Stimulated activated CD4-positive, alpha-beta T cell treated with anti-CD3 and anti-CD28 coated beads, Interleukin-4, amount 100 ng/mL, for 1 hour (primary cell): ENCODE measurements around the gene TSPAN9.

Experiments used
- DNase-seq: peaks from one replicate; pipeline ENCODE4 v3.0.0-alpha.2; 2020

TSPAN9 gene

DNA sequence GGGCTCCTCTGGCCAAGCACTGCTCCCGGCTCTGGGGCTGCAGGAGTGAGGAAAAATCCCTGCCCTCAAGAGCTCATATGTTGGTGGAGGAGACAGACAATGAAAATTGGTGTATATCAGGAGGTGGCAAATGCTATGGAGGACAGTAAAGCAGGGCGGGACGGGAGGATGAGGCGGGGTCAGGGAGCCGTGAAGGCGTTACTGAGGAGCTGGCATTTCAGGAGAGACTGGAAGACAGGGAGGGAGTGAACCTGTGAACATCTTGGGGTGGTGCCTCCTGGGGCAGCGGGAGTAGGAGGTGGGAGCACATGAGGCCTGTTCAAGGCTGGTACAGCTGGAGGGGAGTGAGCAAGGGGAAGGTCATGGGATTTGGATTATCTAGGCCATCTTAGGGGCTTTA lies 26.6 kb downstream of the TSPAN9 start:
- DNase-seq, result no peak

DNA sequence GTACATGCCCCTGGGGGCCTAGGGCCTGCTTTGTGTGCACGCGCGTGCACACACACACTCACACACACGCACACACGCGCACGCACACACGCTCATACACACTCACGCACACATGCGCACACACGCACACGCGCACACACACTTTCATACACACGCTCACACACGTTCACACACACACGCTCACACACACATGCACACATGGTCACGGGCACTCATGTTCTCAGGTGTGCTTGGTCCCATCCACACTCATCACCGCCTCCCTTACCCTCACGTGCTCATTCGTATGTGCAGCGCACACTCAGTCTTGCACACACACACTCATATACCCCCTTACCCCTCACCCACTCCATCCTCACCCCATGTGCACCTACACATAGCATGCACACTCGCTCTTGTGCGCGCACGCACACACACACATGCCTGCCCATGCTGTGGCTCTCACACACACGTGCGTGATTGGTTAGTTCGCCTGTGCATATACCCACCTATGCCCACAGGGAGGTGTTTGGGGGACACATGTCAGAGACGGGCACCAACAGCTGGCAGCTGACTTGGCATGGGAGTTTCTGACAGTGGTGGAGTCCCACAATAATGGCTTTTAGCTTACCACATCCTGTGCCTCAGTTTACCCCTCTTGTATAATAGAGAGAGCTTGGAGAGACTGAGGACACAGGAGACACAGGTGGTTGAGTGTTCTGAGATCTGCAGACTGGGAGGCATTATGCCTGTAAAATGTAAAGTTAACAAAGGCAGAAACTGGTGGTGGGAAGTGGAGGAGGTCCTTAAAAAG lies 28.7 kb downstream of the TSPAN9 start:
- no peak for DNase-seq

DNA sequence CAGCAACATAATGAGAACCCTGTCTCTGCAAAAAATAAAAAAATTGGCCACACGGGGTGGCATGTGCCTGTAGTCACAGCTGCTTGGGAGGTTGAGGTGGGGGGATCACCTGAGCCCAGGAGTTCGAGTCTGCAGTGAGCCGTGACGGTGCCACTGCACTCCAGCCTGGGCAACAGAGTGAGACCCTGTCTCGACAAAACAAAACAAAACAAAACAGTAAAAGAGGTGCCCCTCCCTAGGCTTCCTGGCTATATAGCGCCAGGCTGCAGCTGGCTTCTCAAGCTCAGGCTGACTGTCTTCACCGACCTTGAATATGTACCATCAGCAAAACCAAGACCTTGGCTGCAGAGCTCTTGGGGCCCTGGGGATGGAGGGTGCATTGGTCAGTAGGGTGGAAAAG lies 29.4 kb downstream of the TSPAN9 start:
- no peak for DNase-seq

DNA sequence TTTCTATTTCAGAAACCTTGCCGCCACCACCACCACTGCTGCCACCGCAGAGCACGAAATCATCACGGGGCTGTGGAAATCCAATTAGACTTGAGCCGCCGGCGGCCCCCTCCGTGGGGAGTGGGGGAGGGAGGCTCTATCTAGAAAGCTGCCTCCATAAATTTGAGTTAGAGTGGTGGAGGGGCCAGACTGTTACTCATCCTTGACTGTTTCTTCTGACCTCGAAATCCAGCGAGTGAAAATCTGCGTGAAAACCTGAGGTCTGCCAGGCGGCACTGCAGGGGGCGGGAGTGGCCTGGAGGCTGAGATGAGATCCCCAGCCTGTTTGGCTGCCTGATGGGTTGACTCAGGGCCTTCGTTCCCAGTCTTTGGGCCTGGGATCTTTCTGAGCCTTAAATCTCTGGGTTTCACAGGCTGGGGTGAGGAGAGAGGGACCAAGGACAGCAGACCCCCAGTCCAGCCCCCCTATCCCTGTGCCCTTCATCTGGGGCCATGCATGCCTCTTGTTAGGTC lies 29.9 kb downstream of the TSPAN9 start:
- no peak for DNase-seq

DNA sequence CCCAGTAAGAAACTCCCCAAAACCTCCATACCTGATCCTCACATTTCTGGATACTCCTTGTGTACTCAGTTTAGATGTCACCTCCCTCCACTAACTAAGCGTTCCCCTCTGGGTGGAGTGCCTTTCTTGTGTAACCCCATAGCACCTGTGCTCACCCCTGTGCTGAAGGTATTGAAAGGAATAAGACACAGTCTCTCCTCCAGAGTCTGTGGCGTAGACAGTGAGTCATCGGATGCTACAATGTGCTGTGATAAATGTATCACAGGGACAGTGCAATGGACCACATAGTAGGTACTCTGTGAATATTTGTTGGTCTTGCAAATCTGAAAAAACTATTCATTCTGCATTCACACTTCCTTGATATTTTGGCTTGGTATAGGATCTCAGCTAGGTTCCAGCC lies 30.8 kb downstream of the TSPAN9 start:
- DNase-seq, result no peak

DNA sequence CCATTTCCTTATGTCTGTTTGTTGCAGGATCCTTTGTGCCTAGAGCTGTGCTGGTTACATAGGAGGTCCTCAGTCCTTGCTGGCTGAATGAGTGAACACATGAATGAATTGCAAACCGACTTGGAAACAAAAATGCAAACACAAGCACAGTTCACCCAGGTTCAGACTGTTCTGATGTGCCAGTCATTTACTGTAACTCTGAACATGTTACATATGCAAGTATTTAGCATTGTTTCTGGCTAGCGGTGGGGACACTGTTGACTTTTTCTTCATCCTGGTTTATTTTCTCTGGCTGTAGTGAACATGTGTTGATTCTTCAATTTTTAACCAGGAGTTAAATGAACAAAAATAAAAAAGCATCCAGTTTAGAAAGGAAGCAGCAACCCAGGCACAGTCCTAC lies 33.4 kb downstream of the TSPAN9 start:
- no peak for DNase-seq

DNA sequence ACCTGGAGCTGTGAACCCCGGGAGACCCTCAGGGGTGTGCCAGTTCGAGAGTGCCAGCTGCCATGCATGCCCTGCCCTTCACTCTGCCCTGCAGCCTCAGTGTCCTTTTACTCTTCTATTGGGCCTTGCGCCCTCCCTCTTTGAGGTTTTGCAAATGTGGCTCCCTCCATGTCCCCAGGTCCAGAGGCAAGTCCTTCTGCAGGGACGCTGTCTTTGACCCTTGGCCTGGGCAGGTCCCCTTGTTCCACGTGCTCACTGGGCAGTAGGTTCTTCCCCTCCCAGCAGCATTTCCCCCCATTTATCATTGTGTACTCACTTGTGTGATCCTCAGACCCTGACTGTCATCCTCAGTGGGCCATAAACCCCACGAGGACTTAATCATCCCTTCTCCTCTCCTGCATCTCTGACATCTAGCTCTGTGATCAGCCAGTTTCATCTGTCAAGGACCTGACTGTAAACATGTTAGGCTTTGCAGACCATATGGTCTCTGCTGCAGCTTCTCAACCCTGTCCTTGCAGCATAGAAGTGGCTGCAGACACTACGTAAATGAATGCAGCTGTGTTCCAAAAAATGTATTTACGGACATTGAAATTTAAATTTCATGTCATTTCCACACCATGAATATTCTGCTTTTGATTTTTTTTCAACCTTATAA lies 36.6 kb downstream of the TSPAN9 start:
- DNase-seq, result no peak

DNA sequence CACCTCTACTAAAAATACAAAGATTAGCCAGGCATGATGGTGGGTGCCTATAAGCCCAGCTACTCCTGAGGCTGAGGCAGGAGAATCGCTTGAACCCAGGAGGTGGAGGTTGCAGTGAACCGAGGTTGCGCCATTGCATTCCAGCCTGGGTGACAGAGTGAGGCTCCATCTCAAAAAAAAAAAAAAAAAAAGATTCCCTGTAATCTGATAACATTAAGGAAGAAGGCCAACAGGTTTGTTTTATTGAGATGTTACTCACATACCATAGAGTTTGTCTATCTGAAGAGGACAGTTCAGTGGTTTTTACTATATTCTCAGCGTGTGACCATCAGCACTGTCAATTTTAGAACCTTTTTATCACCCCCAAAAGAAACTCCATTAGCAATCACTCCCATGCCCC lies 37.5 kb downstream of the TSPAN9 start:
- no peak for DNase-seq

DNA sequence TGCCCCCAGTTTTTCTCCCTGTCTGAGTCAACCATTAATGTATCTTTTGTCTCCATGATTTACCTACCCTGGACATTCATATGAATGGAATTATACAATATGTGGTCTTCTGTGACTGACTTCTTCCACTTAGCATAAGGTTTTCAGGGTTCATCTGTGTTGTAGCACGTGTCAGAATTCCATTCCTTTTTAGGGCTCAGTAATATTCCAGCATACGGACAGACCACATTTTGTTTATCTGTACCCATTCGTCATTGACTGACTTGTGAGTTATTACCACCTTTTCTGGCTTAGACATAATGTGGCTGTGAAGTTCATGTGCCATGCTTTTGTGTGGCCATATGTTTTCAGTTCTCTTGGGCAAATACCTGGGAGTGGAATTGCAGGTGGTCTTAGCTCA lies 37.9 kb downstream of the TSPAN9 start:
- DNase-seq, result no peak

DNA sequence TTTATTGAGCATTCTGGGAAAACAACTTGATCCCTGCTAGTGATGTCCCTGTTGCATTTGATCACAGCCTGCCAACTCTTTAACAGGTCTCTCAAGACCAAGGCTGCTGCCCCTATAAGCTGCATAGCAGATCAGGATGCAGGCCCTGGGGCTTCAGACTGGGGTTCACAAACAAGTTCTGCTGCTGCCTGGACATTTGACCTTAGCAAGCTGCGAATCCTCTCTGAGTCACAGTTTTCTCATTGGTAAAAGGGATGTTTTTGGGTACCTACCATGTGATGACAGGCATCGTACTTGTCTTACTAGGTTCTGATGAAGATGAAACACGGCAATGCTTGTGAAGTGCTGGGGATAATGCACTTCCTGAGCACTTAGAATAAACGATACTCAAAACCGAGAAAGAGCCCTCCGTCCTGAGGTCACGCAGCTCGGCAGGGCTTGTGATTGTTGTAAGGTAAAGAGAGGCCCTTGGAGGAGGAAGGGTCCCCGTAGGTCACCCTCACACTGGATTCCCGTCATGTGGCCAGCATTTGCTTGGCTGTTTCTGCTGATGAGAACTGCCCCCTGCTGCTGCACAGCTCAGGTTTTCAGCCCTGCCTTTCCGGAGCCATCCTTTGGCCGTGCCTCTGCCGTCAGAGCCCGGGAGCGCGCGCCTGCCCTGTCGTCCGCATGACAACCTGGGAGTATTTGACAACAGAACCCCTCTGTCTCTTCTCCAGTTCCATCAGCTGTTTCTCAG lies 39.1 kb downstream of the TSPAN9 start:
- DNase-seq, result no peak

DNA sequence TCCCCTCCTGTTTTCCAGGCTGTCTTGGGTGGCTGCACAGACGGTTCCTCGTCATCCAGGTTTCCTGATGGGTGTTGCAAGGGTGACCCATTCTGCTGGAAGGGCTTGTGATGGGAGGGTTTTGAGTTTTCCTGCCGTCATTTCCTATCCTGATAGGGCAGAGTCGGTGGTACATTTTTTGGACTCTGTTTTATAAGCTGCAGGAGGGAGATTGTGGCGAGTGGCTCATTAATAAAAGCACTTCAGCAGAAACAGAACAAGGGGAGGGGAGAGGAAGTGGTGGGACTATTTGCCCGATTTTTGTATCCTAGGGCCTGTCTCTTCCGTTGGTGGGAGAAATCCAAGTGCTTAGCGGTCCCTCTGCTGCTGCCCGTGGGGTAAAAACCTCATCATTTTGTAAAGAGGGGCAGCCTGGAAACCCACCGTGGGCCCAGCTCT lies 40.0 kb downstream of the TSPAN9 start:
- DNase-seq, result no peak

DNA sequence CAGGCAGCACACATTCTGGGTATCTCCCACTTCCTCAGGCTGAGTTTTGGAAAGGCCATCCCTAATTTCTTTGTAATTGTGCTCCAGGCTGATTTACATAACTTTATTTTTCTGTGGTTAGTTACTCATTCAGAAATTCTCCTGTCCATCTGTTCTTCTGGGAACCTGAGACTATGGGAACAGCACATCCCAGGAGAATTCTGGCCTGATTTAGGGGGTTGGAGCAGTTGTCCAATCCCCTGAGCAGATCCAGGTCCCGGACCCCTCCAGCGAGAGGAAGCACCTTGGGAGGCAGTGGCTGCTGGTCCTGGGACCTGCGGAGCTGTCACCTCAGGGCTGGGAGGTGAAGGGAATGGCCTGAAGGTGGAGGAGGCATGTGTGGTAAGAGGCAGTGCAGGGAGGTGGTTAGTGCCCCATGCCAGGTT lies 40.4 kb downstream of the TSPAN9 start:
- DNase-seq, result no peak

DNA sequence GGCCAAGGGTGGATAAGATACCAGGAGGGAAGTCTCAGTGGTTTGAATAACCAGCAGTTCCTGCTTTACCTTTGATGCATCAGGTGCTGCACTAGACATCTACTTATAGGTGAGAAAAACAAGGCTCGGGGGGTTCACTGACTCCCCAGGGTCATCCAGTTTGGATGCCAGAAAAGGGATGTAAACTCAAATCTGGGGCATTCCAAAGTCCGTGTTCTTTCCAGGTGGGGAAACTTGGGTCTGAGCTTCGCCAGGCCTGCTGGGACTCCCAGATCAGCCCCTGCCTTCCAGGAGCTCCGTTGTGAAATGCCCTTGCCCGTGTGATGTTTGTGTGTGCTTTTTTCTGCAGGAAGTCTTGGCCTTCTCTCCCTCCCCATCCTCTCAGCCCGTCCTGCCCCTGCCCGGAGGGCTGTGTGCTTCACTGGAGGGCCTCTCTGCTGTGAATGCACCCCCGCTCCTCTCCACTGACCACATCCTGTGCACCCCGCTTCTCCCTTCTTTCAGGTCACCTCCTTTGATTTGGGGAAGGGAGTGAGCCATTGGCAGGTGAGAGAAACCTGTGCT lies 42.1 kb downstream of the TSPAN9 start:
- no peak for DNase-seq

DNA sequence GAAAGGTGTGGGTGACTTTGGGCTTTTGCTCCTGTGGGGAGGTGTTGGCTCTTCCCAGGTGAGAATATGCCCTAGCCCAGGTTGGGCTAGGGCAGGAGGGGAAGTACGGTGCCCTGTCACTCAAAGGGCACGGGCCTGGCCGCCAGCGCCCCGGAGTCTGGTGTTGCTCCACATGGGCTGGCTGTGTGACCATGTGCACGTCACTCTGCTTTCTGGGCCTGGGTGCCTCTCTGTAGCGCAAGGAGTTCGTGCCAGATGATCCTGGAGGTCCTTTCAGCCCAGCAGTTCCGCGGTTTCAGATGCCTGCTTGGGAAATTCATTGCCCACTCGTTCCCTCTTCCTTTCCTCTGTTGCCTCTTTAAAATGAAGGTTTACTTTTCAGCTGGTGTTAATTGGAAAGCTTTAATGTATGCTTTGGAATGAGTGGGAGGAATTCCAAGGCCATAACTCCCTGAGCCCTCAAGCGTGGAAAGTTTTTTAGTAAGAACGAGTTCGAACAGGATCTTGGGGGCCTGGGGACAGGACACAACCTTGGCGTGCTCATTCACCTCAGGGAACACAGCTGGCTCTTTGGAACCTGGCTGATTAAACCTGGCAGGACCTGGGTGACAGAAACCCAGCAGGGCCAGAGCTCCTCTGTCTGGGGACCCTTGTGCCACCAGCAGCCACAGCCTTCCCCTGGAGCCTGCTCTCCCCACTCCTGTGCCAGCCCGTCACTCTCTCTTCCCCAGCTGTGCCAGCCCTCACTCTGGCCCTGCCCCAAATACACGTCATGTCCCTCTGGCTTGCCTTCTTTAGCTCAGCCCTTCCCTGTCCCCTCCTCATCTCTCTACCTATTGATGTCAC lies 42.8 kb downstream of the TSPAN9 start:
- no peak for DNase-seq

DNA sequence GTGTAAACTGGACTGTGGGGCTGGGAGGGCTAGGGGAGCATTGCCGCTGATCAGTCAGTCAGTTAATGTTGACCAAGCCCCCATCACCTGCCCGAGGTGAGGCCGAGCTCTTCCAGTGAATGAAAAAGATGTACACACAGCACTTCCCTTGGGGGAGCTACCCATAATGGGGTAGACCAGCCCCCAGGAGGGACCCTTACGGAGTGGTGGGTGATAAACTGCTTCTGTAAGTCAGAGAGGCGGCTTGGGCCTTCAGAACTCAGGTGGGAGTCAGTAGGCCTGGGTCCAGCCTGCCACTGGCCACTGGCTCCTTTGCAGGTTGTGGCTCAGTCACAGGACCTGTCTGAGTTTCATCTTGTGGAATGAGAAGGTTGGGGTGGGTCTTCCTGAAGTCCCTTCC lies 43.5 kb downstream of the TSPAN9 start:
- no peak for DNase-seq

DNA sequence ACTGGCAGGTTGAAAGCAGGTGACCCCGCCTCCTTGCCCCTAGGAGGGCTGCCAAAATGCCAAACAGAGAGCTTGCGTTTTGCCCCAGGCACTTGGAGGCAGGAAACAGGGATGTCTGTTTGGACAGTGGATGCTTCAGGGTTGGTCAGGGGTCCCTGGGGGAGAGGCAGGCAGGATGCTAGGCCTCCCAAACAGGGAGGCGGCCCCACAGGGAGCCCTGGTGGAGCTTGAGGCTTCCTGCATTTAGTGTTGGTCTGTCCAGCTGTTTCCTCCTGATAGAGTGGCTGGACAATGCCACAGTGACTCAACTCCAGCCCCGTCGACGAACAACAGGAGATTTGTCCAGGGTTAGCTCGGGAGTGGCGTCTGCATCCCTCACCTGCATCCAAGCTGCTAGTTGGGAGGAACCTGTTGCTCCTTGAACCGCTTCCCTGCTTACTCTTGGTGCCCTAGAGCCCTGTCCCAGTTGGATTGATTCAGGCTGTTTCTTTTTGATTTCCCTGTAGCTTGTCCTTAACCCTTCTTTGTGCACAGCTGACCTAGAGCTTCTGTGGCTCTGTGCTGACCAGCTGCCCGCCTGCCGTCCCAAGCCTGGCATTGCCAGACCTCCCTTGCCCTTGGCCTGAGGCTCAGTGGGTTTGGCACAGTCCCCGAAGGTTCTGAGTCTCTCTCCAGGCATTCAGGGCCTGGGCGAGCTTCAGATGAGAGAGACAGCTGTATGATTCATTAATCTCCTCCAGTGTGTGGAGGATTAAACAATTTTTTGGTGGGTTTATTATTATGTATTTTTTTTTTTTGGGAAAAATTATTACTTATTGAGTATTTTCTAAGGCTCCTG lies 45.9 kb downstream of the TSPAN9 start:
- DNase-seq, result no peak

DNA sequence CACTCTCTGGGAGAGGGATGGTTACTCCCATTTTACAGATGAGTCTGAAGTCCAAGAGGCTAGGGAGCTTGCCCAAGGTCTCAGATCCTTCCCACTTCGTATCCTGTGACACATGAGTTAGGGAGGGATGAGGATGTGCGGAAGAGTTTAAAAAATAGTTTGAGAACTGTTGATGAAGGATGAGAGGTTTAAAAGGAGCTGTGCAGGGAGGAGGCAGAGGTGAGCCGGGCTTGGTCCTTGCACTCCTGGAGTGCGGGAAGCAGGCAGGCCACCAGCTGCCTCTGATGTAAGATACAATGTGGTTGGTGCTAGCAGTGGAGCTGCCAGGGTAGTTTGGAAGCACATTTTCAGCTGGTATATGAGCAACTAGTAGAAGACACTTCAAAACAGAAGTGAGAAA lies 46.5 kb downstream of the TSPAN9 start:
- DNase-seq, result no peak

DNA sequence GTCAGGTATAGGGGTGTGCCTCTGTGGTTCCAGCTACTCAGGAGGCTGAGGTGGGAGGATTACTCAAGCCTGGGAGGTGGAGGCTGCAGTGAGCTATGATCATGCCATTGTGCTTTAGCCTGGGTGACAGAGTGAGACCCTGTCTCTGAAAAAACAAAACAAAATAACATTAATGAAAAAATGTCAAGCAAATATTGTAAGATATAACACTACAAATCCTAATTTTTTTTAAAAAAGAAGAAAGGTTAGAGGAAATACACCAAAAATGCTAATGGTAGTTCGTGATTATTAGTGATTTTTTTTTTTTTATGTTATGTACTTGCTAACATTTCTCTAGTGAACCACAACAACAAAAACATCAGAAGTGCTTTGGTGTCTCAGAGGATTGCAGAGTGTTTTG lies 47.7 kb downstream of the TSPAN9 start:
- no peak for DNase-seq

DNA sequence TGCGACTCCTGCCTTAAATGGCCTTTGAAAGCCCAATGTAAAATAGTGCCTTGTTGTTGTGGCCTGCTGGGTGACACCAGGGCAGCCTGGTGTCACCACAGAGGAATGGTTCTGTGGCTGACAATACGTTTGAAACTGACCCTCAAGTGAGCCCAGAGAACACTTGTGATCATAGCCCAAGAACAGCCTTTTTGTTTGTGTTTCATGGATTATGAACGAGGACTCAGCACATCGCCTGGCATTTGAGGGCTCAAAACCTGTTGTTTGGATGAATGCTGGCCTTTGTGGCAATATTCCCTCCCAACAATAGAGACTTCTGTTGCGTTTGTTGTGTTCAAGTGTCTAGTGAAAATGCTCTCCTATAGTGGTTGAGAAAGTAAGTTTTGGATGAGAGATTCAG lies 48.5 kb downstream of the TSPAN9 start:
- DNase-seq, result no peak

DNA sequence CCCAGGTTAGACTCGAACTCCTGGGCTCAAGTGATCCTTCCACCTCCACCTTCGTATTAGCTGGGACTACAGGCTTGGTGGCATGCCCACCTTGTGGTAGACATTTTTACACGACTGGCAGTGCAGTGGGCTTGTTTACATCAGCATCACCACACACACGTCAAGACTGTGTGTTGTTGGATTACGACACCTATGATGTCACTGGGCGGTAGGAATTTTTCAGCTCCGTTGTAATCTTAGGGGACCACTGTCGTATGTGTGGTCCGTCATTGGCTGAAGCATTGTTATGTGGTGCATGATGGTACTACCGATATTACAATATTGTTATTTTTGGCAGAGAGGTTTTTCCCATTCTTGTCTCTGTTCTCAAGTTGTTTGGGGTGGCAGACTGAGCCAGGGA lies 50.7 kb downstream of the TSPAN9 start:
- DNase-seq, result no peak

DNA sequence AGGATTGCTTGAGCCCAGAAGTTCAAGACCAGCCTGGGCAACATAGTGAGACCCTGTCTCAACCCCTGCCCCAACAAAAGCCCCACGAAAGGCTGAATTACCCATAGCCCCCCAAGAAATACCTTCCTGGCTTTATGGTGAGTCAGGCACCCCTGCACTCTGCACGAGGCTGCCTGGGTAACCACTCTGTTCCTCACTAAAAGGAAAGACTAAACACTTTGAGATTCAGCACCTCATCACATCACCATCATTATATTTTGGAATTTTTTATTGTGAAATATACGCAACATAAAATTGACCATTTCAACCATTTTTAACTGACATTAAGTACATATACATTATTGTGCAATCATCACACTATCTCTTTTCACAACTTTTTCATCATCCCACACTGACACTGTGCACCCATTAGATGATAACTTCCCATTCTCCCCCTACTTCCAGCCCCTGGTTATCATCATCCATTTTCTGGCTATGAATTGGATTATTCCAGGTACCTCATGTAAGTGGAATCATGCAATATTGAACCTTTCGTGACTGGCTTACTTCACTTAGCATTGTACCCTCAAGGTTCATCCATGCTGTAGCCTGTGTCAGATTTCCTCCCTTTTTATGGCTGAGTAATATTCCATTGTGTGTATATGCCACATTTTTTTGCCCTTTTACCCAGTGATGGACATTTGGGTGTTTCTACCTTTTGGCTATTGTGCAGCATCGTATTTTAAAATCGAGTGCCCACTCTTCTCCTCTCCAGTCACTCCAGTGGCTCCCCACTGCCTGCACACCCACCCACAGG lies 51.5 kb downstream of the TSPAN9 start:
- no peak for DNase-seq
